Stimulated activated naive CD8-positive, alpha-beta T cell treated with anti-CD3 and anti-CD28 coated beads, Interleukin-15, Interleukin-2, amounts not matched to agents 100 U/mL and 50 U/mL, for 24 hours (primary cell): ENCODE data around the gene DISC1.
A peak's percentile ranks its signal among the peaks of the same experiment; 100 is the strongest.
"Not testable (repeated sequence)": the region's sequence is repeated elsewhere in the genome, so short reads cannot be mapped to it uniquely, and the experiment has no call there.

Source experiments
- ATAC-seq: fragments of 150-1000 bp; cut with Tn5 transposase; one replicate; pipeline ENCODE4 v1.10.0; 2021
- DNase-seq: peaks from one replicate; pipeline ENCODE4 v3.0.0; 2021

The DISC1 gene

DNA sequence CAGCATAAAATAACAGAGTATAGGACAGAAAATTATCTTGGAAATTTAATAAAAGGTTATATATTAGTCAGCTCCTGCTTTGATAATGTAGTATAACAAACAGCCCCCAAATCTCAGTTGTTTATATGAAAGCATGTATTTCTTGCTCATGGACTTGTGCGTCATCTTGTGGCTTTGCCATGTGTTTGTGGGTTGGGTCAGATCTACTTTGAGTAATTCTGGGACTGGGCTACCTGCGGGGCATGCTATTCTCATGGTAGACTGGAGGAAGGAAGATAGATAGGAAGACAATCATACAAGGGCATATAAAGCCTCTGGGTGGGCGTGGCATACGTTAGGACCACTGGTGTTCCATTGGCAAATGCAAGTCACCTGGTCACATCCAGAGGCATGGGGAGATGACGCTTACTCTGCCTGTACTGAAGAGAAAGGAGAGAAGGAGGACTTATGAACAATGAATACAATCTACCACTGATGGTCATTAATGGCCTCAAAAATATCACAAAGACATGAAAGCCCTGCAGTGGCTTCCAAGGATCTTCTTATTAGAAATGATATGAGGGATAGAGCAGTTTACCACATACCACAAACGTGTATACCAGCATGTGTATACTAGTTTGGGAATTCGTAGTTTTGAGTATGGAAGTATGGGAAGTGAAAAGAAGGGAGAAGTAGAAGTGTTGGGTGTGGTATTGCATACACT lies 267.0 kb downstream of the DISC1 start:
- DNase-seq (no peak), ATAC-seq (peak; percentile 59)

DNA sequence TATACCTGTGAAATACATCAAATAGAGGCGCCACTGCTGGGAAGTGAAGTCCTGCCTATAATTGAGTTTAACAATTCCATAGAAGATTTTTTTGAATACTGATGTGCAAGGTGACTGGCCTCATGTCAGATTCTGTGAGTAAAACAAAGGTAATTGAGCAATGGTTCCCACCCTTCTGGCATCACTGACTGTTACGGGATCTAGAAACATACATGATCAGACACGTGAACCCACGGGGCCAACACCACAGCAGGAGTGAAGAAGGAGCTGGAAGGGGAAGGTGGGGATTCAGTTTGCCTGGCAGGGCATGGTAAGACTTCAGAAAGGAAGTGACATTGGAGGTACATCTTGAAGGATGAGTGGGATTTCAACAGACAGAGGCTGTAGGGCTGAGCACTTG lies 270.2 kb downstream of the DISC1 start:
- ATAC-seq (no peak), DNase-seq (no peak)

DNA sequence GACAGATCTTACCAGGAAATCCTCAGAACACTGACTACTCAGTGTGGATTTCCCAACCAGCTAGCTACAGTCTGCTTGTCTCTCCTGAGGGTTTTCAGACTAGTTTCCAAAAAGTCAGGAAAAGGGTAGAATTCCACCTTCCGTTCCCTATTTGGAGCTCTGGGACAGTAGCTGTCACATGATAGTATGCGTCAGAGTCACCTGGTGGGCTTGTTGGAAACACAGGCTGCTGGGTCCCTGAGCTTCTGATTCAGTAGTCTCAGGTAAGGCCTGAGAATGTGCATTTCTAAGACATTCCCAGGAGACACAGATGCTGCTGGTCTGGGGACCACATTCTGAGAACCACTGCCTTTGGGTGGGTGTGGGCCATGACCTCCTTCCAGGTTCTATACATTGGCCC lies 272.5 kb downstream of the DISC1 start:
- ATAC-seq (no peak), DNase-seq (no peak)

DNA sequence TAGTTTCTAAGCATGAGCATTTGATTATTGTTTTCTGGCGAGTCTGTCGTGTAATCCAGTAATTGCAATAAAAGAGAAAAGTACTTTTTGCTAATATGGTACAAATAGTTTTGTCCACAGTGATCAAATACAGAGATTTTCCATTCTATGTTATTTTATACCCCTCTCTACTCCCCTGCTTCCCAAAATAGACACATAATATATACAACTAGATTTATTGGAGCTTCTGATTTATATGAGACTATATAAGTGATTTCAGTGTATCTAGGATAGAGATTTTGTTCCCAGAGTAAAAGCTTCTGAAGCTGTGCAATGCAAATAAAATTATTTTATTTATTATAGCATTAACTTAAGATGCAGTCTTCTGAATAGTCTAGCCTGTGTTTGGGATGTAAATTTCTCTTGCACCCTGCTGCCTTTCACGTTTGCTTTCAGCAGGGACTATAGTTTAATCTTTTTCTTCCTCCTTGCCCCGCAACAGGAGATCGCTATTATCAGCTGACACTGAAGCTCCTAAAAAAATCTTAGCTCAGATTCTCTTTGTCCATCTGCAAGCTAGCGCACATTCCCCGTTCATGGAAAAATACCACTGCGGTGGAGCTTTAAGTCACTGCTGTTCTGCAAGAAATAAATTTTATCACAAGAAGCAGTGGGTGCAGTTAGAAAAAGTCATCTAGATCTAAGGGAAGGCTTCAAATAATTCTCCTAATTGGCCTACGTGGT lies 273.3 kb downstream of the DISC1 start:
- DNase-seq: no peak

DNA sequence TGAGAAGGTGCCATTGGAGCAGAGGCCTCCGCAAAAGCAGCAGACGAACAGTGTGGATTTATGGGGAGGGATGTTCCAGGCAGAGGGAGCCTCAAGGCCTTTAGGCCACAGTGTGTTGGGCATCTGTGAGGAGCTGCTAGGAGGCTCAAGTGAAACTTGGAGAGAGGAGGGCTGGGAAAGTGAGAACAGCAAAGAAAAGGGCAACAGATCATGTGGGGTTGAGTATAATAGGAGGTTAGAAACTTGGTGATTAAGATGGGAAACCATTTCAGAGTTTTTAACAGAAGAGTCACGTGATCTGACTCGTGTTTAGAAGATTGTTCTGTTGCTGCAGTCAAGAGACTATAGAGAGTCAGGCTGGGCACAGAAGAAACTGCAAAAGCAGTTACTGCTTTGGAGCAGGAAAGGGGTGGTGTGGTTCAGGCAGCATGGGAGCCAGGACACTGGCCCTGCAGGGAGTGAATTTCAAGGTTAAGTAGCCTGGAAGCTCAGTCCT lies 277.0 kb downstream of the DISC1 start:
- ATAC-seq (no peak), DNase-seq (no peak)

More for the DNA sequence above, 273.3 kb downstream of the DISC1 start:
- ATAC-seq: no peak

DNA sequence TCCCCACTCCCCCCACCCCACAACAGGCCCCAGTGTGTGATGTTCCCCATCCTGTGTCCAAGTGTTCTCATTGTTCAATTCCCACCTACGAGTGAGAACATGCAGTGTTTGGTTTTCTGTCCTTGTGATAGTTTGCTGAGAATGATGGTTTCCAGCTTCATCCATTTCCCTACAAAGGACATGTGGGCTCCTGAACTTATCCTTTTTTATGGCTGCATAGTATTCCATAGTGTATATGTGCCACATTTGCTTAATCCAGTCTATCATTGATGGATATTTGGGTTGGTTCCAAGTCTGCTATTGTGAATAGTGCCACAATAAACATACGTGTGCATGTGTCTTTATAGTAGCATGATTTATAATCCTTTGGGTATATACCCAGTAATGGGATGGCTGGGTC lies 280.7 kb downstream of the DISC1 start:
- not testable (repeated sequence) for ATAC-seq, DNase-seq

DNA sequence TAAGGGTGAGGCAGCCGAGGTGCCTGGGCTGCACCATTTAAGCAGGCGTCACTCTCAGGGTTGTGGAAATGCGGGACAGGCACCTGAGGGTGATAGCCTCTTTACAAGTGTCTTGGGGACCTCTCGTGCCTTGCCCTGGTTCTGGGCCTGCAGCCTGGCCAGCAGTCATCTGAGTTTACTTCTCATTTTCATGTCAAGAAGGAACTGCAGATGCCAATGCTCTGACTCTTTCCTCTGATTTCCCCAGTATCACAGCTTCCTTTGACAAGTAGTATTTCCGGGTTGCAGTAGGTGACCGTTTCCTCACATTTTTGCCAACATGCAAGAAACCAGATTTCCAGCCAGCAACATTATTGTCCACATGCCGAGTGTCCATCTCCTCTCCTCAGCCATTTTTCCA lies 286.9 kb downstream of the DISC1 start:
- no peak for ATAC-seq
- no peak for DNase-seq

DNA sequence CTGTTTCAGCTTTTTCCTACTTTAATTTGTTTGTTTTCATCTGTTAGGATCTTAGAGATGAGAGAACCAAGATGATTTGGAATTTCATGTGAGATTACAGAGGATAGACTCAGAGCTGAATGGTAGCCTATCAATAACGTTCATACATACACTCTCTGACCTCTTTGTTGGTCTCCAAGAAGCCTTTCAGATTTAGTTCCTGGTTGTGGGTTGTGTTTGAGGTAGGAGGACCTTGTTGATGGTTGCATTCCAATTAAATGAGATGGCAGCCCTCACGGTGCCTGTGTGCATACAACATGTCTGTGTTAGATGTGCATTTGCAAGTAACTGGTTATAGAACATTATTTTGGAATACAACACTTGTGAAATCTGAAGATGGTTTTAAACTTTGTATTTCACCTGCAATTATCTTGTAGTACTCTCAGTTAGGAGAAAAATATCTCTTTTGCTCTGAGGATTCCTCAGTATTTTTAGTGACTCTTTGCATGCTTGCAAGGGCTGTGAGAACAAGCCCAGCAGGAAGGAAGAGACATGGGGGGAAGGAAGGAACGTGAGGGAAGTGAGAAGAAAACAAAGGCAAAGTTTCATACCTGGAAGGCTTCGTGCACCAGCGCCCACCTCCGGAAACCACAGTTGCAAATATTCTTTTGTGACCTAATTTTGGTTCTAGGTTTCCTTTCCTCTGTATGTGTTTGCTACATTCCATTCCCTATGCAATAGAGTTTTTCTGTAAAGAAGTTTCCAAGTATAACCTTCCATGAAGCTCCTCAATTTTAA lies 291.8 kb downstream of the DISC1 start:
- ATAC-seq (peak; percentile 45), DNase-seq (peak; percentile 23)

DNA sequence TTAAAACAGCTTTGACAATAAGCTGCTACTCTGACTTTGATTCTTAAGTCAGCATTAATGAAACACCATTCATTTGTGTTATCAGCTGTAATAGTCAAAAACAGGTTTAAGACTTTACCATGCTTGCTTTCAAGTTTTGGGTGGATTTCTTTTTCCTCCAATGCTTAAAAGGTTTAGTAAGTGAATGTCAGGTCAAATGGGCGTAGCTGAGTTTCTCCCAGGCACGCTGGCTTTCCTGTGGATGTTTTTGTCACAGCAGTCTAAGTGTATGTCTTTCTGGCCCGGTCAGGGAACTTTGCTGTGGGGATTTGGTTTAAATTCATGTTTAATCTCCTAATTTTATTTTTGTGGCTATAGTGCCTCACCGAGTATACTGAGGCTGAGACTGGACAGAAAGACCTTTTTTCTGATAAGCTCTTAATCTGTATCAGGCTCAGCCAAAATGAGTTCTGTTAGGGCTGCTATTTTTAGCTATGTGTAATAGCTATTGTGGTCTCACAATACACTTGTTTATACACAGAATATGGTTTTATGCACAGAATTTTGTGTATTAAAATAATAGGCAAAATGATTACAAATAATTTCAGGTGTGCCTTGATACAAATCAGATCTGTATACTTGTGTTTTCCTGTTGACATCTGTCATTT lies 292.8 kb downstream of the DISC1 start:
- ATAC-seq (no peak), DNase-seq (no peak)

DNA sequence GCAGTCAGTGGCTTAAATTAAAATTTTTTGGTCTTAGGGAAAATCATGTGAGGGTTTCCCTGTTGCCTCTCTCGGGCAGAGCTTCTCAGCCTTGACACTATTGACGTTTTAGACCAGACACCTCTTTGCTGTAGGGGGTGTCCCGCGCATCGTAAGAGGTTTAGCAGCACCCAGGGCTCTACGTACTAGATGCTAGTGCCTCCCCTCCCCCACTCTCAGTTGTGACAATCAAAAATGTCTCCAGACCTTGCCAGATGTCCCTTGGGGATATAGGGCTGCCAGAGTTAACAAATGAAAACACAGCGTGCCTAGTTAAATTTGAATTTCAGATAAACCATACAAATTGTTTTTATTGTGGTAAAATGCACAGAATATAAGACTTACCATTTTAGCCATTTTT lies 293.3 kb downstream of the DISC1 start:
- ATAC-seq (peak; percentile 84), DNase-seq (peak; percentile 38)

DNA sequence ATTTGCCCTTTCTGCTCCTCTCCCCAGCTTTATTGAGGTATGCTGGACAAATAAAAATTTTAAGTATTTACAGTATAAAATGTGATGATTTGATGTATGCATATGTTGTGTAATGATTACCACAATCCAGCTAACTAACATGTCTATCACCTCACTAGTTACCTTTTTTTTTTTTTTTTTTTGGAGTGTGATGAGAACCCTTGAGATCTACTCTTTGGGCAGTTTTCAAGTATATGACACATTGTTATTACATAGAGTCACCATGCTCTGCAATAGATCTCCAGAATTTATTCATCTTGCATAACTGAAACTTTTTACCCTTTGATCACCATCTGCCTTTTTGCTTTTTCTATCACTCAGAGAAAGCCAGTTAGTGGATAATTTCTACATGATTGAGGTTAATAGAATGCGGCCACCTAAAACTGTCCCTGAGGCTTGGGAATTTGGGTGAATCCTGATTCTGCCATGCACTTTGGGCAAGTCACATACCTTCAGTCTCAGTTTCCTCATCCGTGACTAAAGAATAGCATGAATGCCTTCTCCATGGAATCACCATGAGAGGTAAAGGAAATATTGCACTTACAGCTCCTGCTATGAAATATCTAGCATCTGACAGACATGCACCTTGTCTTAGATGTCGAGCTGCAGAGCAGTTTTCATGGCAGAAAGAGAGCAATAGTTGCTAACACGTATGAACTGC lies 295.2 kb downstream of the DISC1 start:
- no peak for DNase-seq
- no peak for ATAC-seq

DNA sequence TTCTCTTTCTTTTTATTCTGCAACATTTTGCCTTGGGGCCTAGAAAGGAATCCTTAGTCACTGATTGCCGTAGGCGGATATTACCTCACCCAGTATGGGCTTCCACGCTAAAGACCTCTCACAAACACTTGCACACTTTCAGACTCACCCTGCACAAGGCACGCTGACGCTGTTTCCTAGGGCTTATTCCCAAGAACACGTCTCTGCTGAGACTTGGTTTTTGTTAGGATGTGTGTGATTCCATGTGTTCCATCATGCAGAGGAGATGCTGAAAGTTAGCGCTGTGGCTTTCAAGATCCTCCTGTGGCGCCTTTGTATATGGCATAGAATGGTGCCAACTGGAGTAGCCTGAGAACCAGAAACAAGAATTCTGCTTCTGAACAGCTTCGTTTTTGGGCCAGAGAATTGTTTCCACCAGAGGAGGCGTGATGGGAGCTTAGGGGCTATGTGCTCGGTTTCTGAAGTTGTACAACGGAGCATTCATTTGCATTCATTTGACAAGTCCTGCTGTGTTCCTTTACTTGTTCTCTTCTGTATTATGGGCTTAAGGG lies 297.0 kb downstream of the DISC1 start:
- ATAC-seq: no peak
- DNase-seq: no peak

DNA sequence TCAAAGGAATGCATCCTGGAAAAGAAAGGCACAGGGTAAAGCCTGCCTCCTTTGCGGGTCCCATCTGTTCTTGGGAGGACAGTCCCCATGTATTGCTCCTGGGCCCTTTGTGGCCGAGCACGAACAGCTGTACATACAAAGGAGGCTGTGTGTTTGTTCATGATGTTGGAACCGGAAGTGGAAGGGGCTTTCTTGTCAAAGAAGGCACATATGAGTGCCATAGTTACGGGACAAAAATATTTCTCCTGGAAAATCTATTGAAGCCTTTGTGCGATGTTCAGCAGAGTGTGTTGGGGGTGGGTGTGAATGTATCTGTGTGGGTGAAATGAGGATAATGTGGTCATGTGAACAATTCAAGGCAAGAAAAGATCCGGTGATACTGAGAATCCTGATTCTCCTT lies 297.6 kb downstream of the DISC1 start:
- DNase-seq: no peak
- no peak for ATAC-seq

DNA sequence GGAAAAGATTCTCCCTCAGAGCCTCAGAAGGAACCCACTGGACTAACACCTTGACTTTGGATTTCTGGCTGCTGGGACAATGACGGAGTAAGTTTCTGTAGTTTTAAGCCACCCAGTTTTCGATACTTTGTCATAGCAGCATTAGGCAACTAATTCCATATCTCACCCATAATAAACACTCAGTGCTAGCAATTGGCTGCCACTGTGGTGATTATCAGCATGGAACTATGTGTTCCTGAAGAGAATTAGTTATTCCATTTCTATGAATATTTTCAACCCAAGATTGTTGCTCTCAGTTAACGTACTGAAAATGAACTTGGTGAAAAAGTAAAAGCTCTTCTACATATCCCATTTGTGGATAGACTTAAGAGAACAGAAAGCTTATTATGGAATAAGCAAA lies 299.3 kb downstream of the DISC1 start:
- ATAC-seq: no peak
- DNase-seq: no peak

DNA sequence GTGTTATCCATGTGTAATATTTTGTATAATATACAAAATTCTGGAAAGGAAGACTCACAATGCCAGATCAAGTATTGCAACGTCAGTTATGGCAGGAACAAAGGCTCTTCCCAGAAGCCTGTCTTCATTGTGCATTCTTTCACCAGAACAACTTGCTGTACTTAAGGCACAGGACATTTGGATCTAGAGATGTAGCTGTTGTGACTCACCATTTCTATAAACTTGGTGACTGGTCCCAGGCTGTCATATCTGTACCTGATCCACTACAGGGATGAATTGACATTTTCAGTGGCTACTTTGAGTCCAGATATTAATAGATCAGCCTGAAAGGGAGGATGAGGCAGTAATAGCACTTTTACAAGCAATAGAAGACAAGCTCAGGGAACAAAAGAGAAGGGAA lies 299.8 kb downstream of the DISC1 start:
- ATAC-seq: peak; percentile 38
- no peak for DNase-seq

DNA sequence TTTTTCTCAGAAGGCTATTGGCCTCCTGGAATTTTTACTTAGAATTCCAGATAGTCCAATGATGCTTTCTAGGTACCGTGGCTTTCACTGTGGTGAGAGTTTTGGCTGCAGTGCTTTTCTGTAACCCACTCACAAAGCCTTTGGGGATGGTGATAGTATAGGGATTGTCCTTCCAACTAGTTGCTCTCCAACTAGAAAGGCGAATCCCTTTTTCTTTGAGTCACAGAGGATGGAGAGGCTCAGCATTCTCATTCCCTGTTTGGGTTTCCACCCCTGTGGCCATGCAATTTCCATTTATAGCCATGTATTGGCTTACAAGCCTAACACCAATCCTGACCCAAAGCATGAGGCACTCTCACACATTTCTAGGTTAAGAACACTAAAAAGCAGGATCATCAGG lies 300.3 kb downstream of the DISC1 start:
- DNase-seq (no peak), ATAC-seq (no peak)

DNA sequence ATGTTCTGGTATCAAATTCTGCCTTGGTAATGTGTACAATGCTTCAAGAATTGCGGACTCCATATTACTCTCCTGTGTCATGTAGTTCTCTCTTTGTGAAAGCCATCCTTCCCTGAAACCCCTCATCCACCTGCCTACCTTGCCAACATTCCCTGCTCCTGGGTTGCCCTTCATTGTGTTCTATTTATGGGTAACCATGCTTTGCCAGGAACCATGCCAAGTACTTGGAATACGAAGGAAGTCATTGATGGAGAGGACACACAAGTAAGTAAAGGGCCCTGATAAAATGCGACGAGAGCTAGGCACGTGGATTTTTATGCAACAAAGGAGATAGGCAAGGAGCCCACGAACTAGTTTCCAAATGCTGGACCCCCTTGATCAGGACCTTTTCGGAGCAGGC lies 300.8 kb downstream of the DISC1 start:
- DNase-seq (no peak), ATAC-seq (no peak)

DNA sequence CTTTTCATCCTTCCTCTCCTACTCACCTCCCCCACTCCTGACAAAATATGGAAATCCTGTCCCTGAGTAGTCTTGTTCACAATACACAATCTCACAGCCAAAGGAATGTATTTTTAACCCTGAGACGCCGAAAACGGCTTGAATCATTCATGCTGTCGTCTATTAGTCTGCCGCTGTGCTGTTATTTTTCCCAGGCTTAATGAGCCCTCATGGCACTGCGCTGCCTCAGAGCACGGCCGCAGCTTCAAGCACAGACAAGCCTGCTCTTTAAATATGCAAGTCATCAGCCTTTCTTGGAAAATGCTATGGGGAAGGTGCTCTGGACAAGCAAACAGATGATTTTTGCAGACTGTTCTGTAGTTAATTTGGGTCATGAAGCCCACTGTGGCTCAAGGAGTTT lies 302.7 kb downstream of the DISC1 start:
- no peak for ATAC-seq
- DNase-seq: no peak

DNA sequence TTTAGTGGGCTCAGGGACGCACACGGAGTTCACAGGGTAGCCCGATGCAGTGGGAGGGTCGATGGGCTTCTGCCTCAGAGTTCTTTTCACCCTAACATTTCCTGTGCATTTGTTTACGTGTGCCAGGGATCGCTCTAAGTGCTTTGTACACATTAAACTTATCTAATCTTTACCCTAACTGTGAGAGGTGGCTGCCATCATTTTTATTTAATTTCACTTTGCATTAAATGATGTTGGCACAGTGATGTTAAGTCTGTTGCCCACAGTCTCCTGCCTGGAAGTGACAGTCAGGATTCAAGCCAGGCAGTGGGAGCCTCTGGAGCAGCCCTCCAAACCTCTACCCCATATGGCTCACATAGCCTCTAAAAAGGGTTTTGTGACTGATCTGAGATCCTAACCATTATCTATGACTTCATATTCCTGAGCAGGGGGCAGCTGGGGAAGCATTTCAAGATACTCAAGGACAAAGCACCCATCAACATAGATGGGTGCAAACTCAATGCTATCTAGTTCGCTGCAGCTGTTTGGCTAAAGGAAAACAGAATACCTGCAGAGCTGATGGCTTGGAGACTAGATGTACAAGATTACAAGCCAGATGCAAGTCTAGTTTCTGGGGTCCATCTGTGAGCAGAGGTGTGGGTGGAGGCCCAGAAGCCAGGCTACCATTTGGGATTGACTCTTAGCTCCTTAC lies 303.8 kb downstream of the DISC1 start:
- ATAC-seq: no peak
- DNase-seq: no peak

DNA sequence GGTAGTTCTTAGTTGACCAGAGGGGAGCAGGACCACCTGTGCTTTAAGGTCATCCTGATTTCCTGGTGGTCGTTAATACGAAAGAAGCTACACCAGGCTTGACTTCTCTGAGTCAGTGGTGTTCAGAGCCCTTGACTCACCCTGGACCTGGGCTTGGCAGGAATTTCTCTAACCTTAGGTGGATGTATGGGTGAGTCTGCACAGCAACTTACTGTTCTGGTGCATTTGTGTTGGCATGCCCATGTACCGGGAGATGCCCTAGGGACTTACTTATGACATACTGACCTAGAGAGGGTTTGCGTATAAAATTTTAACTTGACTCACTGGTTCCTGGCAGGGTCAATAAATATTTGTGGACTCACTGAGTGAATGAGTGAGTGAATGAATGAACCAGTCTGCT lies 304.6 kb downstream of the DISC1 start:
- ATAC-seq: peak; percentile 36
- DNase-seq: no peak
